Muscle of back (tissue), 11 donors: Measurements from ENCODE around the gene KCNK16. TPM values are rescaled to one million over a fixed set of nuclear protein-coding genes. Genes with fewer than 3 reads are reported as not detected.

ENCODE experiments used
- DNase-seq, 3 donors: peaks; one replicate each; pipeline versions ENCODE4 v3.0.0 to v3.0.0-alpha.2; 2013
- polyA plus RNA-seq, 10 donors: library from polyadenylated mRNA; unstranded; fragments of 120-200 nt; gene quantifications; one replicate each; pipeline ENCODE4 v1.2.1, GENCODE V29; 2013; ENCODE audit not compliant: insufficient read length in 10 of 10

Gene KCNK16
- polyA plus RNA-seq, 10 donors: not detected

DNA sequence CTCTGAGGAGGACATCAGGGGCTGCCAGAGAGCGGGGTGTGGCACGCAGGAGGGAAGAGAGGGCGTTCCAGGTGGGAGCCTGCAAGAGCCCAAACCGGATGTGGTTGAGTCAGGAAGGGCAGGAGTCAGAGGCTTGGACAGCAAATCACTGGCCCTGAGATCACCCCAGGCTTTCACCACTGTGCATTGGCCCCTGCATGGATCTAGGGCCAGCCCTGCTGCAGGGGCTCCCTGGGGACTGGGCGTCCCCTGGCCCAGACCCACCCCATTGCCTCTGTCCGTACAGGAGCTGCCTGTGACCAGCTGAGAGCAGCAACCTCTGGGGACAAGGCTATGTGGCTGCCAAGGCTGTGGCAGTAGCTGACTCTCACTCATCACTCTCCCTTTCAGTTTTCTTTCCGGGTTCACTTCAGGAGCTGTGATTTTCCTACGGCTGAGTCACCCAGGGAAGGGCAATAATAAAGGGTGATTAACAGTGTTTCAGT lies 42.2 kb downstream of the KCNK16 start:
- DNase-seq: no peak

DNA sequence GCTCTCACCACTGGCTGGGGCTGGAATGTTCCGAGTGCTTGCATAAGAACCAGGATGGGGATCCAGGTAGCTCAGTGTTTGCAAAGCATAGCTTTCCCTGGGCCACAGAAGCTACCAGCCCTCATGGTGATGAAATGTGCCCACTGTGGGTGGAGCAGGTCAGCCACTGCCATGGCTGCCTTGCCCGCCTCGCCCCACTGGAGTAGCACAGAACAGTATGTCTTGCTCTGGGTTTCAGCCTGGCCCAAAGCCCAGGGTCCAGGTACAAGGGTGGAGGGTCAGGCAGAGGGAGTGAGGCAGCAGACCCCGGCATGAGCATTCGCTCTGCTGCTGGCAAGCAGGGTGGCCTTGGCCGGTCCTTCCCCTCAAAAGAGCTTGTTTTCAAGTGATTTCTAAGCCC lies 43.0 kb downstream of the KCNK16 start:
- no peak for DNase-seq

DNA sequence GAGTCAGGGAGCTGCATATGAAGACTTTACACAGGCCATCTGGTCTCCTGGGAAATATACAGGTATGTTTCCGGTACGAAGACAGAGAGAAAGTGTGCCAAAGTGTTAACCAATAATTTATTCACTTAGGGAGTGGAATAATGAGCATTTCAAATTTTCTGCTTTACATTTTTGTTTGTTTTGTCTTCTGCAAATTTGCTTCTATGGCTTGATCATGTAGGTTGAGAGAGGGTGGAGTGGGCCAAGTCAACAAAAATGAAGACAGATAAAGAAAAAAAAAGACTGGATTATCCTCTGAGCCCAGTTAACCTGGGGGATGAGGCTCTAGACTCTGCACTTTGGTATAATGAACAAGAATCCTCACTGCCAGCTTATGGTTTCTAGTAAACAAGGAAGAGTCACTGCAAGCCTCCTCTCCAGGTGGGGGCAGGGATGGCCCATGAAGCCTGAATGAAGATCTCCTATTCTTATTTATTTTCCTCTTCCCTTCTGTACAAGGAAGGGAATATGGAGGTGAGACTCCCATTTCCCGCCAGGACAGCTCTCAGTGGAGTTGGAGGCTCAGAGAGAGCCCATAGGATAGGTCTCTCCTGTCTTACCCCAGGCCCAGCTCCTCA lies 46.0 kb downstream of the KCNK16 start:
- DNase-seq: no peak

DNA sequence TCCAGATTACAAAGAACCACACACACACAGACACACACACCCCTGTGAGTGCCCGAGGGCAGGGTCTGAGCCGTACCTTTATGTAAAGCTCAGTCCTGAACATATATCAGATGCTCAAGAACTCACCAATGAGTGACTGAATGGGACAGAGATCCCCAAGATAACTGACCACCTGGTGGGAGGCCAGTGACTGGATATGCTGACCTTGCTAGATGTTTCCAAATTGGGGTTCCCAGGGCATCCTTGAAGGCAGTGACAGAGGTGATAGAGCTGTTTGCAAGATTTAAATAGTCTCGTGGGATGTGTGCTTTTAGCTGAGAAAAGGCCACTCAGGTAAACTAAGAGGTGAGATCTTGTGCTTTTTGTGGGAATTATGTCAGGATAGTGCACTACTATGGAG lies 47.6 kb downstream of the KCNK16 start:
- DNase-seq: no peak

DNA sequence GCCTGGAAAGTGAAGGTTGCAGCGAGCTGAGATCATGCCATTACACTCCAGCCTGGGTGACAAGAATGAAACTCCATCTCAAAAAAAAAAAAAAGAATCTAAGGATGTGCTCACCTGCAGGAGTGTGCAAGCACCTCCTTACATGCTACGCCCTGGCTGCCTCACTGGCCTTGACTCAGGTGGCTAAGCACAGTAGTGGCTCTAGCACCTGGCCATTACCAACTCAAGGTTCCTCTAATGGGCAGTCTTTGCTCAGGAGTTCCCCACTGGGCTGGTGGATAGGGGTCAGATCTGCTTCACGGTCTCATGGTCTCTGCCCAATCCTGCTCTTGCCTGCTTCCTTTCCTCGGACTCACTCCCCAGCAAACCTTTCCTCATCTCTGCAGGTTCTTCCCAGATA lies 48.0 kb downstream of the KCNK16 start:
- DNase-seq: no peak

DNA sequence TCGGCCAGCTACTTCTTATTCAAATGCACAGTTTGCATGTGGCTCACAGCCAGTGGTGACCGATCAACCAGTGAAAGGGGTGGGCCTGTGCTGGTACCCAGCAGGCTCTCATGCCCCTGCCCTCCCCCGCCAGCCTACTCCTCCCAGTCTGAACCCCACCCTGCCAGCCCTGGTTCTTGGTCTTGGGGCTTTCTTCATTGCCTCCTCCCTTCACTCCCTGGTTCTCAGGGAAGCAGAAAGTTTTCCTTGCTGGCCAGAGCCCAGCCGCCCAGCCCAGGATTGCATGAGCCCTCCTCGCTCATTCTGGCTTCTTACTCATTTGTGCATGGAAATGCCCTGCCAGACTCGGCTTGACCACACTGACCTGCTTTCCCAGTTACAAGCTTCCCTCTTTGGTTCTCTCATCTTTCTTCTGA lies 49.1 kb downstream of the KCNK16 start:
- DNase-seq: no peak

DNA sequence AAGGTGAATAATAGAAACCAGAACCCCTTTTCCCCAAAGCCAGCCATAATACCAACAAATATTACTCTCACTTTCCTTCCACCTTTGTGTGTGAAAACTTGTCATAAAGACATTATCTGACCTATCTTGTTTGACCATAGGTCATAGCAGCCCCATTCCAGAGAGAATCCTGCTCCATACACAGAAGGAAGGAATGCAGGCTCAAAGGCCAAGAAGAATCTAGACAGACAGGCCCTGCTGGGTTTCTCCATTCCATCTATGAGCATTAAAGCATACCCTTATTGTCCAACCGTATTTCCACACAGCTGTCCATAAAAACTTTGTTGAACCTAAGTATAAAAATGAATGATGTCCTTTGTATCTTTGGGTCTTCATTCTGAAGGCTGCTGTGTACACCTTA lies 52.5 kb downstream of the KCNK16 start:
- no peak for DNase-seq

DNA sequence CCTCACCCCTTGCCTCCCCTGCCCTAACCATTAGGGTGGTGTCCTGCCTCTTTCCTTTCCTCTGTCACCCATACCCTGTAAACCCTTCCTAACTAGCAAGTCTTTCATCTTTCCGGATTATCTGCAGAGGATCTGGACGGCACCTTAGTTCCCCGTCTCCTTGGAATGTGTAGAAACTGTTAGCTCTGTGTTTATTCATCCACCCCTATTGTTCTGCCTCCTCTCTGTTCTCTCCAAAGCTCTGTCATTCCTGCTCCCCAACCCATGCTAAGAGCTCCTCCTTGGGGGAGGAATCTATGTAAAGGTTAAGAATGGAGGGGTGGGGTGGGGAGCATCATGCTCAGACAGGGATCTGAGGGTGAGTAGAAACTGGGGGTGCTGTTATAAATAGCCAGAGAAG lies 53.8 kb downstream of the KCNK16 start:
- no peak for DNase-seq

DNA sequence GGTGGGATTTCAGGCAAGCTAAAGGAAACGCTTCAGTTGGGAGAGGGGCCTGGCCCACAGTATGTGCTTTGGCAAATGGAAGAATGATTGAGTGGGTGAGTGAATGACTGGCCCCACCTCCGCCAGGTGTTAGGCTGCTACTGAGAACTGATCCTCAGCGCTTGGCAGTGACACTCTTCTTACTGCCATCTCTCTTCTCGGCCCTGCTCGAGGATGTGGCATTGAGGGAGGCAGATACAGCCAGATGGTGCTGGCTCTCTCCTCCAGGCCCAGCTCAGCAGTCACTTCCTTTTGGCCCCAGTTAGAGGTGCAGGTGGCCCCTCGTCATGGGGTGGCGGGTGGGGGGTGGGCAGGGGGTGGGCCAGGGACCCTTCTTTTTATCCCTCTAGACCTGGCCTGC lies 54.3 kb downstream of the KCNK16 start:
- no peak for DNase-seq

DNA sequence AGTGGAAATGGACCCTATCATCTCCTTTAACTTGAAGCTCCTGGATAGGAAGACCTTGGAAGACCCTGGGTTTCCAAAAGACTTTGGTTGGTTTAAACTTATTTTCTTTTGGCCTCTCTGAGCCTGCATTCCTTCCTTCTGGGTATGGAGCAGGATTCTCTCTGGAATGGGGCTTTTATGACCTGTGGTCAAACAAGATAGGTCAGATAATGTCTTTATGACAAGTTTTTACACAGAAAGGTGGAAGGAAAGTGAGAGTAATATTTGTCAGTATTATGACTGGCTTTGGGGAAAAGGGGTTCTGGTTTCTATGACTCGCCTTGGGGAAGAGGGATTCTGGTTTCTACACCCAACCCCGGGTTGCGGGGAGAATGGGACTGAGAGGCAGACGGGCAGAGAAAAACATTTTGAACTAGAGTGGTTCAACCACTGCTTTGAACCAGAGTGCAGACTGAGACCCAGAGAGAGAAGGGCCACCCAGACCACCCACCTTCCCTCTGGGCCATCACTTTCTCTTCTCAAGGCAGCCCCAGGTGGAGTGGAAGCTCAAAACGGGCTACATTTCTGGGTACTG lies 55.6 kb downstream of the KCNK16 start:
- no peak for DNase-seq

DNA sequence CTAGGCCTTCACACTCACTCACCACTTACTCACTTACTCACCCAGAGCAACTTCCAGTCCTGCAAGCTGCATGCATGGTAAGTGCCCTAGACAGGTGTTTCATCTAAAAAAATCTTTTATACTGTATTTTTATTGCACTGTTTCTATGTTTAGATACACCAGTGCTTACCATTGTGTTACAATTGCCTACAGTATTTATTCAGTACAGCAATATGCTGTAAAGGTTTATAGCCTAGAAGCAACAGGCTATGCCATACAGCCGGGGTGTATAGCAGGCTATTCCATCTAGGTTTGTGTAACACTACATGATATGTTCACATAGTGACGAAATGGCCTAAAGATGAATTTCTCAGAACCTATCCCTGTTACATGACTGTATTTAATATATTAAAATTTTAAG lies 56.1 kb downstream of the KCNK16 start:
- no peak for DNase-seq

Other genes starting within 250 kb of the KCNK16 start
- 10 to 100 TPM in 9 of 10 donors, 1 to 10 TPM in 1; 9.8 to 15.7 (median 12.1) TPM for gene SAYSD1, start 207.5 kb downstream of the KCNK16 start, polyA plus RNA-seq
- 1 to 10 TPM; 1.1 to 2.0 (median 1.4) TPM for gene KCNK5, start 93.2 kb downstream of the KCNK16 start, polyA plus RNA-seq
- 1 to 10 TPM in 2 of 10 donors, under 1 TPM in 8; 0.14 to 2.8 (median 0.46) TPM for gene KCNK17, start 8.3 kb downstream of the KCNK16 start, polyA plus RNA-seq